NOMO-1 treated with DMSO at 0.1 percent for 48 hours (cell line): ENCODE results near the gene DCLRE1A.

ENCODE experiments used
- DNase-seq: peaks from one replicate; lab custom pipeline; 2025; ENCODE audit not compliant: unreplicated experiment; lab: John Stamatoyannopoulos, UW

Gene DCLRE1A

DNA sequence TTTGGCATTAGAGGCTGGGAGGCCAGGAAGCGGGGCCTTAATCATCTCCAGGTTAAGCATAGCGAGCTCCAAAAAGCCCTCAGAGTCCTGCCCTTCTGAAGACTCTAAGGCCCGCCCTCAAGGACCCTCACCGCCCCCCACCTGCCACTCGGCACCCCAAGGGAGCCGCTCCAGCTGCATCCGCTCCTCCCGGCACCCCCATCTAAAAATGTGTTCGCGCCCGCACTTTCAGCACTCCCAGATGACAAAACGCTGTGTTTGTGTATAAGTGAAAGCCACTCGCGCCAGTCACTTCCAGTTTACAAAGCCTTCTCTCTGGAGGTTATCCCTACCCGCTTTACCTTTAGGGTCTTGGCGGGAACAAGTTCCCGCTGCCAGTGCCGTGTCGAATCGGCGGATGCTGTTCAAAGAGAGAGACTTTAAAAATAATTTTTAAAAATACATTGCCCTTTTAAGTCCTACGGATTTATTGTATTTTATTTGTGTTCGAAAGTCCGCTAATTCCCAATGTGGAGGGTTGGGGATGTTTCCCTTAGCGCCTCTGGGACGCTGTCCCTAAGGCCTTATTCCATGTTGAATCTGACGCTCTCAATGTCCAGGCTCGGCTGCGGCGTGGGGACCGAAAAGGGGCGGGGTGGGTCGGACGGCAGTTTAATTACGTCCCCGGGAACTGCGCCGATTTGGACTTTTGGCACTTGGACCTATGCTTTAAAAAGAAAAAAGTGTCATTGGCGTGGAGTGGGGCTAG is at the start of gene DCLRE1A, which contains the start of gene NHLRC2:
Gene DCLRE1A (minus strand): TSS at position 70 of the 748 bp plus-strand sequence. CDS start 900 bp downstream, outside the sequence.
Gene NHLRC2 (plus strand): TSS at position 649 of the 748 bp plus-strand sequence. CDS start 212 bp downstream, outside the sequence.
- peak; percentile 75 for DNase-seq

DNA sequence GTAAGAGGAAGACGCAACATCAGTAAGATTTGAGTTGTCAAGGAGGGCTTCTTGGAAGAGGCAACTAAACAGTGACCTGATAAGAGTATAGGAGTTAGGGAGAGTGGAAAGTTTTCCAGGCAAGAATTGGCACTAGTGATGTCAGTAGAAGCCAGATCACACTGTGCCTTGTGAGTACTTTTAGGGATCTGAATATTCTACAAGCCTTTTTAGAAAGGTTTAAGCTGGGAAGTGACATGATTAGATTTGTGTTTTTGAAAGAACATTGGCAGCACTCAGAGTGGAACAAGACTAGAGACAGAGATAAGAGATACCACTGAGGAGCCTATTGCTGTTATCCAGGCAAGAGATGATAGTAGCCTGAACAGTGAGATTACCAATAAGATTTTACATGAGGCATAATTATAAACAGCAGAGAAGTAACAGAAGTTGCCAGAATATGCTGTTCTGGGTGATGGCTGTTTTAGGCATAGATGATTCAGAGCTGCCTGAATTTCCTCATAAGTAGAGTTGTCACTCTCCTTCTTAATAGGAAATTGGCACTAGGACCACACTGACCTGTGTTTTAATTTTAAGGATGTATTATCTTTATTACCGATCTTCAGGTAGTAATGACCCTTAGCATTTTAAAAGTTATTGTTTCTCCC is 46.2 kb upstream of the DCLRE1A start:
- DNase-seq, result no peak

DNA sequence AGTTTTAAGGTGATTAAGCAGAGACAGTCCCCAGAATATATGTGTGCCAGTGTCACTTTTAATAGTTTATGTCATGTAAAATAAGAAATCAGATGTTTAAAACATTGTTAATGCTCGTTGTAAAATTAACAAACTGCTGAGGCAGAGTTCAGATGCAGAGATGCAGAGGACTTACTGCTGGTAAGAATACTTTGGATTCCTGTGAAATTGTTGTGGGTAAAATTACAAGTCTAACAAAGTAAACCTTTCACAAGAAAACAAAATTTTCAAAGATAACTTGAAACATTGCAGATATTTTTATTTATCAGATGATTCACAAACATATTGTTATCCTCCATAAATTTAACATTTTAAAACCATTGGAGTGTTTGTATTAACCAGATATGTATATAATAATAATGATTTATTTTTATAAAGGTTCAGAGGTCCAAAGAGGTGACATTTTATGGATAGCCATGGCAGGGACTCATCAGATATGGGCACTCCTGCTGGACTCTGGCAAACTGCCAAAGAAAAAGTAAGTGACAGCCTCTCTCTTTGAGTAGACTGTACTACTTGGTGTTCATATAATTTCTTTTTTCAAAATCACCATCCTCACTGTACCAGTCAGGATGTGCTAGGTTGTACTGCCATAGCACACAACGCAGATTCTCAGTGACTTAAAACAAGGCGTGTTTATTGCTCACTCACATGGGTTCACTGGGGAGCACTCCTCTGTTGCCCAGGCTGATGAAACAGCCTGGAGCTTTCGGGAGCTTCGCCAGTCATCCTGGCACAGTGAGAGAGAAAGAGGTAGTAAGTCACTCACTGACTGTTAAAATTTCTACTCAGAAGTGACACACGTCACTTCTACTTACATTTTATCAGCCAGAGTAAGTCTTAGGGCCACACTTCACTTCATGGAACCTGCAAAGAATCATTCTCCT is 44.1 kb upstream of the DCLRE1A start:
- DNase-seq, result no peak

- DNase-seq, result no peak
Observed at GRCh38 chr10:113895018-113895417, 41.1 kb upstream of the DCLRE1A start.

- DNase-seq, result no peak
Observed at GRCh38 chr10:113894581-113894980, 40.7 kb upstream of the DCLRE1A start.

- no peak for DNase-seq
Observed at GRCh38 chr10:113893570-113893969, 39.7 kb upstream of the DCLRE1A start.

GRCh38 chr10:113891476-113891875 is 37.6 kb upstream of the DCLRE1A start:
- no peak for DNase-seq

- no peak for DNase-seq
Observed at GRCh38 chr10:113890769-113891168, 36.9 kb upstream of the DCLRE1A start.

DNA sequence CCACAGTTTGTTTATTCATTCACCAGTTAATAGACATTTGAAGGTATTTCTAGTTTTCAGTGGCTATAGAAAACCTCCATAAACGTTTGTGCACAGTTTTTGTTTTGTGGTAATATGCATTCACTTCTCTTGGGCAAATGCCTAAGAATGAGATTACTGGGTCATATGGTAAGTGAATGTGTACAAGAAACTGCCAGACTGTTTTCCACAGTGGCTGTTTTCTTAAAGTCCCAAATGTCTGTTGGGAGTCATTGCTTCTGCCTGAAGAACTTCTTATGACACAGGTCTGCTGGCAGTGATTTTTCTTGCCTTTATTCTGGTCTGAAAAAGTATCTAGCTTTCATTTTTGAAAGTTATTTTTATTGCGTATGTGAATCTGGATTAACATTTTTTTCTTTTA is 36.0 kb upstream of the DCLRE1A start:
- no peak for DNase-seq

- DNase-seq, result no peak
Observed at GRCh38 chr10:113882240-113882639, 28.4 kb upstream of the DCLRE1A start.

- DNase-seq, result no peak
Observed at GRCh38 chr10:113880236-113880635, 26.4 kb upstream of the DCLRE1A start.

DNA sequence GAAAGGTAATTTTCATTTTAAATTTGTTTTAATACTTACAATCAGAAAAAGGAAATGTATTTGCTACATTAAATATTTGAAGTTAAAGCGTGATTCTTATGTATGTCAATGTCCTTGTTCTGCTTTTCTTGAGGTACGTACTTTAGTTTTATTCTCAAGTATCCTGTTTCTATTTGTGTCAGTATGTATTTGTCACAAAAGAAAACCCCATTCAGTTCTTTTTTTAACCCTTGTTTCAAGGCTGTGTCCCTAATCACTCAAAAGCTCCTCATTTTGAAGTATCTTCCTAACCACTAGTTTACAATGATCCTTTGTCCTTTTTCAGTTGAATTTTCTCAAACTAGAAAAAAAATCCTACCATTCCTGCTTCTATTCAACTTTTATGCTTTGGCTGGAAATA is 25.8 kb upstream of the DCLRE1A start:
- no peak for DNase-seq

DNA sequence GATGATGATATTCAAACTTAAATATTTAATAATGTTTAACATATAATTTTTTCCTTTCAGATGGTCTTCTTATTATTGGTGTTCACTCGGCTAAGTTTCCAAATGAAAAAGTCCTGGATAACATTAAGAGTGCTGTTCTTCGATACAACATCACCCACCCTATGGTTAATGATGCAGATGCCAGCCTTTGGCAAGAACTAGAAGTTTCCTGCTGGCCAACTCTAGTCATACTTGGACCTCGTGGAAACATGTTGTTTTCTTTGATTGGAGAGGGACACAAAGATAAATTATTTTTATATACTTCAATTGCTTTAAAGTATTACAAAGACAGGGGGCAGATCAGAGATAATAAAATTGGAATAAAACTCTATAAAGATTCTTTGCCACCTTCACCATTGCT is 22.6 kb upstream of the DCLRE1A start:
- no peak for DNase-seq

- no peak for DNase-seq
Observed at GRCh38 chr10:113875212-113875611, 21.3 kb upstream of the DCLRE1A start.

- peak; percentile 14 for DNase-seq
Observed at GRCh38 chr10:113872139-113873030, 18.5 kb upstream of the DCLRE1A start.

GRCh38 chr10:113869789-113870188 is 15.9 kb upstream of the DCLRE1A start:
- DNase-seq, result no peak

GRCh38 chr10:113867904-113868303 is 14.0 kb upstream of the DCLRE1A start:
- DNase-seq, result peak; percentile 14

DNA sequence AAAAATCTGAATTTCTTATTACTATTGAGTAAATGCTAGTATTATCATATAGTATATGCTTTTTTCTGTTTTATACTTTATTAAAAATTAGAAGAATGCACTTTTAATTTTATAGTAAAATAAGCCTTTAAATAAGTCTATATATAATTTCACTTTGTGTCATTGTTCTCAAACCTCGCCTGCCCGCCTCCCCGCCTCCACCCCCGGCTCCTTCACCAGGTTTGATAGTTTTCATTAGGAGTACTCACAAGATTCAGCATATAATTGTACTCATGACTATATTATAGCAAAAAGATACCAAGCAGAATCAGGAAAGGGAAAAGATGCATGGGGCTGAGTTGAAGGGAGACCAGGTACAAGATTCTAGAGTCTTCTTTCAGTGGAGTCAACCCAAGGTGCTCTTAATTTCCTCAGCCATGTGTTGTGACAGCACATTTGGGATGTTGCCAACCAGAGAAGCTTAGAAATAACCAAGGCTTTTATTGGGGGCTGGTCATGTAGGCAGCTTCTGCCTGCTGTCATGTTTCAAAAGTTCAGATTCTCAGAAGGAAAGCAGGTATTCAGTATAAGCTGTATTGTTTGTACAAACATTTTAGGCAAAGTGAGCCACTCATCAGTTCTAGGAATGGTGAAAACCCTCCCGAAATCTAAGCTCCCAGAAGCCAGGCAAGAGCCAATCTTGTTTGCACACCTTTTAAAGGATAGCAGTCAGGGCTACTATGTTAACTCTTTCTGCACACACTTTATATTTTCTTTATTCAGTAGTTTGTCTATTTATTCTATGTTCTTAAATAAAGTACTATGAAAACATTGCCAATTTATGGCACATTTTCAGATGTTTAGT is 12.9 kb upstream of the DCLRE1A start:
- no peak for DNase-seq

- DNase-seq, result peak; percentile 82
Observed at GRCh38 chr10:113865901-113866300, 12.0 kb upstream of the DCLRE1A start.
